LNCAP (cell line): ENCODE measurements around the gene CLCA1.

Experiments
- TF ChIP-seq, protein P1 (sequence below): fragments of 450-650 bp; IDR thresholded peaks from 2 replicates; pipeline ENCODE4 v1.5.1; 2017; ENCODE audit warnings: mild to moderate bottlenecking

CLCA1 gene

DNA sequence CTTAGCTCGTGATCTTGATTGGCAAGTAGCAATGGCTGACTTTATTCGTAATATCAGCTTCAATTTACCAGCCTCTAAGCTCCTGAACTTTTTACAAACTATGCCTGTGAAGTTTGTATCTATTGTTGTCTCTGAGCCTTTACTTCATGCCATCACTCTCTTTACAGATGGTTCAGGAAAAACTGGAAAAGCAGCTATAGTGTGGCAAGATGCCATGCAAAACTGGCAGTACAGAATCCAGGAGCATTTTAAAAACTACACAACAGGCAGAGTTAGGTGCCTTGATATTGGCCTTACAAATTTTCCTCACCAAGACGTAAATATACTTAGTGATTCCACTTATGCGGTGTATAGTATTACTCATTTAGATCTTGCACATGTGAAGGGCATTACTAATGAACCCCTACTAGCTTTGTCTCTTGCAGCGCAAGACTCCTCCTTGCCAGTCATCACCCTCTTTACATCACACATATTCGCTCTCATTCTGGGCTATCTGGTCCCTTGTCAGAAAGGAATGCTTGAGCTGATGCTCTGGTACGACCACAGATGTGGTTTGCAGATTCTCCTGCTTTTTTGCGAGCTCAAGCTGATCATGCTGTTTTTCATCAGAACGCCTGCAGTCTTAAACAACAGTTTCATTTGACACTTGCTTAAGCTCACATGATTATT lies 36.3 kb downstream of the CLCA1 start:
- TF ChIP-seq, protein P1, sequence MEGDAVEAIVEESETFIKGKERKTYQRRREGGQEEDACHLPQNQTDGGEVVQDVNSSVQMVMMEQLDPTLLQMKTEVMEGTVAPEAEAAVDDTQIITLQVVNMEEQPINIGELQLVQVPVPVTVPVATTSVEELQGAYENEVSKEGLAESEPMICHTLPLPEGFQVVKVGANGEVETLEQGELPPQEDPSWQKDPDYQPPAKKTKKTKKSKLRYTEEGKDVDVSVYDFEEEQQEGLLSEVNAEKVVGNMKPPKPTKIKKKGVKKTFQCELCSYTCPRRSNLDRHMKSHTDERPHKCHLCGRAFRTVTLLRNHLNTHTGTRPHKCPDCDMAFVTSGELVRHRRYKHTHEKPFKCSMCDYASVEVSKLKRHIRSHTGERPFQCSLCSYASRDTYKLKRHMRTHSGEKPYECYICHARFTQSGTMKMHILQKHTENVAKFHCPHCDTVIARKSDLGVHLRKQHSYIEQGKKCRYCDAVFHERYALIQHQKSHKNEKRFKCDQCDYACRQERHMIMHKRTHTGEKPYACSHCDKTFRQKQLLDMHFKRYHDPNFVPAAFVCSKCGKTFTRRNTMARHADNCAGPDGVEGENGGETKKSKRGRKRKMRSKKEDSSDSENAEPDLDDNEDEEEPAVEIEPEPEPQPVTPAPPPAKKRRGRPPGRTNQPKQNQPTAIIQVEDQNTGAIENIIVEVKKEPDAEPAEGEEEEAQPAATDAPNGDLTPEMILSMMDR: no peak

DNA sequence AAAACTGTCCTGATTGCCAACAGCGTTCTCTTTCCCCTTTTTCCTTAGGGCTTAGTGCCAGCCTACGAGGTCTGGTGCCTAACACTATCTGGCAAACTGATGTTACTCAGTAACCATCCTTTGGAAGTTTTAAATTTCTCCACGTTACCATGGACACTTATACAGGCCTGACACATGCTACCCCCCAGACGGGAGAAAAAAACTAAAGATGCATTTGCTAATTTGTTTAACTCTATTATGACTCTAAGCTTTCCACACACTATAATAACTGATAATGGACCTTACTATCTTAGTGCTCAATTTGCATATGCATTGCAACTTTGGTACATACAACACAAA lies 36.8 kb downstream of the CLCA1 start:
- TF ChIP-seq, protein P1: no peak

DNA sequence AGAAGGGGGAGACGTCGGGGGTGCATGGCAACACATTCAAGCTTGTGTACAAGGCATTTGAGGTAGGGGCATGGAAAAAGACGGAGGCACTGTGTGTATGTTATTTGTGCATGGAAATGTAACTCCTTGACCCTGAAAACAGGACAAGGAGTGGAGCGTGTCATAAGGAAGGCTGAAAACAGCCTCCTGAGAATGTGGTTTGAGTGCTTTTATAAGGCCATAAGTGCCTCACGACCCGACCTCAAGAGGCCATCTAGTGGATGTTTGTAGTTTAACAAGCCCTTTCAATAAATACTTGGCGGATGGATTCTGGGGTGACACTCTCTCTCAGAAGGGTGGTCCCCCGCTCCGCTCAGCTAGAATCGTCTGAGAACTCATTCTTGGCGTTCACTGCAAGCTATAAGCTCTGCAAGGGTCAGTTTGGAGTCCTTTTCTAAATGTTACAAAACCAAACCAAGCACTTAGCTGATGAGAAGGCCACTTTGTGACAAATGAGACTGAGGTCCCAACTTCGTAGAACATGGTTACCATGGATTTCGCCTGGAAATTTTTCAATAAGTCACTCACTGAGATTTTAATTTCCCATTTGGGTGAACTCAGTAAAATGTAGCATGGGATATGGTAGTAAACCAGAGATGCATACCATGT lies 39.3 kb downstream of the CLCA1 start:
- TF ChIP-seq, protein P1: peak; percentile 58

DNA sequence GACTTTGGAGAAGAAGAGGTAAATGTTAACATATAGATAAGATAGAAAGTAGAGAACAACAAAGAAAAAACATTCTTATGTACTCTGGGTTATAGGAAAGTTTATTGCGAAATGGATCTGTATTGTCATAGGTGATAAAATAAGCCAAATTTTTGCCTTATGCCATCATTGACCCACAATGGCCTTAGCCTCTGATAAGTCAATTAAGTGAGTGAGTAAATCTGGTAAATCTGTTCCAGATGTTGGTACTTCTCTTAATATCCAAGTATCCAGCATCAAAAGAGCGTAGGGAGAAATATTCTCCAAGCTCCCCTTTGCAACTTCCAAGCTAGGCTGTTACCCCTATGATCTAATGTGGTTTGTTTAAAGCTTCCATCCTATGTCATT lies 39.8 kb downstream of the CLCA1 start:
- TF ChIP-seq, protein P1: no peak

DNA sequence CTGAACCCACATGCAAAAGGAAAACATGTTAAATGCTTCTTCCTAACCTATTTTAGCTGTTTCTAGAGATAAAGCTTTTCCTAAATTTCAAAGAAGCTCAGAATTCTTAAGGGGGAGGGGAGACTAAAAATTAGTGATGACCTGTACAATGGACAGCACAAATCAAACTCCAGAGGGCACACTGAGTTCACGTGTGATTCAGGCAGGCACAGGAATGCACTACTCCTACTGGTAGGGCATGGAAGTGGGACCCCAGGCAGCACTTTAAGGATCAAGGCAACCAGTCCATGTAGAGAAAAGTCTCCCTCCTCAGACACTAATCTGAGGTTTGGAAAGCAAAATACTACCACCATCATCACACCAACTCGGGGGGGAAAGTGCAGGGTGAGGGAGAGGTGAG lies 46.9 kb downstream of the CLCA1 start:
- TF ChIP-seq, protein P1: peak; percentile 77

DNA sequence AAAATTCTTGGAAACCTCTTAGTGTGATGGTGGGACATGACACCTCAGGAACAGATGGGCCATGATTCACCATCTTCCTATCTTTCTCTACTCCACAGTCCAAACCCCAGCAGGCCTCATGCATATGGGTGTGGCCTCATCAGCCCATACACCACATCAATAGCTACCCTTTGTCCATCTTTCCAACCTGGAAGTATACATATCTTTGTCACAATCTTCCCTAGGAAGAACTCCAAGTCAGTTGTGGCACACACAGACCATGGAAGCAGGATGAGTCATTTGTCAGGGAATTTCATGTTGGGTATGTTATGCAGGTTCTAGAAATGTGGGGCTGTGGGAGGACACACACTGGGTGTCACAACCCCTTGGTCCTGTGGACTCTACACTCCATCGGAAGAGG lies 47.6 kb downstream of the CLCA1 start:
- TF ChIP-seq, protein P1: no peak

DNA sequence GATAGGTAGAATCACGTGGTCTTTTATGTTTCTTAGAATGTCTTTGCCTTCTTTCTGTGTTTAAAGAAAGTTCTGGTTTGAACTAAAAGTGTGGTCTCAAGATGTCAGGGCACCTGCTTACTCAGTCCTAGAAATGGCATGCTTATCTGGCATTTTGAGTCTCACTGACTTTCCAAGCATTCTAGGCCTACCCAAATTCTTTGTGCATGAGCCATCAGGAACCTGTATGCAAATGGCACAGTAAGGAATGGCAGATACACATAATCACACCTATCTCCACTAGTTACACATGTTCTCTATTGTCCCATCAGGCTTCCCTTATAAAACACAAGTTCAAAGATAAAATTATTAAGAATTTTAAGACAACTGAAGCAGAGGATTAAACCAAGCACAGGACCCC lies 48.6 kb downstream of the CLCA1 start:
- TF ChIP-seq, protein P1: no peak
